Thyroid gland (tissue), 4 donors: ENCODE results near the gene TYRO3.

Experiments used
- CTCF ChIP-seq, 6 experiments: fragments of 200-600 bp in 3 of 6; fragments of 450-650 bp in 3 of 6; sonication (generic) in 3 of 6; IDR thresholded peaks; one replicate each; pipeline ENCODE4 v1.5.1; 2016 to 2019; ENCODE audit warnings: antibody characterized with exemption in 6 of 6, mild to moderate bottlenecking in 2 of 6, inconsistent platforms in 1 of 6, moderate library complexity in 1 of 6
- POLR2A ChIP-seq, 2 donors: fragments of 450-650 bp; IDR thresholded peaks; one replicate each; pipeline ENCODE4 v1.6.1; 2017; ENCODE audit warnings: antibody characterized with exemption in 2 of 2, mild to moderate bottlenecking in 2 of 2, moderate library complexity in 1 of 2

- no peak for TF ChIP-seq POLR2A (IDR thresholded peaks at IDR 0.05)
- TF ChIP-seq CTCF (IDR thresholded peaks at IDR 0.05), result no peak
Measured at GRCh38 chr15:41631880-41632470, 73.0 kb downstream of the TYRO3 start.
